Measurements from ENCODE around the gene SNX14. TPM values are rescaled to one million over a fixed set of nuclear protein-coding genes. Genes with fewer than 3 reads are reported as not detected.

SNX14 gene
- total RNA-seq, 1 donor from 2014 or later: 89.5 TPM

- H3K4me1 Mint-ChIP-seq (ENCODE audit: low read depth, unreplicated experiment): peaks cover 28% of the 10 kb centered on the region
- H3K4me2 ChIP-seq (ENCODE audit: low read length): no peak overlapping the region
- DNase-seq (ENCODE audit: low read depth) (no peak), FAIRE-seq (peak; percentile 5)
- no peak overlapping the region for H2AFZ ChIP-seq (ENCODE audit: low read depth, low read length)
- no peaks in the 10 kb centered on the region for H4K20me1 ChIP-seq (ENCODE audit: insufficient read depth, low read length)
- peaks cover 31% of the 10 kb centered on the region for H3K36me3 Mint-ChIP-seq (ENCODE audit: low read depth, unreplicated experiment)
- peaks cover 9% of the 10 kb centered on the region for H3K36me3 ChIP-seq (ENCODE audit: insufficient read depth, low read length)
- H3K4me3 Mint-ChIP-seq (ENCODE audit: unreplicated experiment): no peak overlapping the region
- no peaks in the 10 kb centered on the region for H3K27me3 ChIP-seq (ENCODE audit: insufficient read depth, low read length)
- no peaks in the 10 kb centered on the region for H3K27me3 Mint-ChIP-seq (ENCODE audit: low read depth, unreplicated experiment)
- H3K27ac Mint-ChIP-seq (ENCODE audit: unreplicated experiment): no peak overlapping the region
- H3K4me3 ChIP-seq (ENCODE audit: insufficient read depth, low read depth, low read length): no peak overlapping the region
- TF ChIP-seq CTCF (IDR thresholded peaks at IDR 0.05; ENCODE audit: insufficient read depth, low read depth, low read length) (no peak), EZH2 (IDR thresholded peaks at IDR 0.05; ENCODE audit: insufficient read depth, low read length) (no peak)
- H3K4me1 ChIP-seq (ENCODE audit: insufficient read depth, low read length): peaks cover 12% of the 10 kb centered on the region
- H3K79me2 ChIP-seq (ENCODE audit: insufficient read depth, low read length): no peaks in the 10 kb centered on the region
- peaks cover 6% of the 10 kb centered on the region for H3K9me3 Mint-ChIP-seq (ENCODE audit: unreplicated experiment)
- H3K9ac ChIP-seq (ENCODE audit: low read length): no peak overlapping the region
- no peak overlapping the region for H3K27ac ChIP-seq (ENCODE audit: low read depth, low read length)
- peaks cover 5% of the 10 kb centered on the region for H3K9me3 ChIP-seq (ENCODE audit: insufficient read depth, low read depth, low read length)
These were observed 100.3 kb downstream of the SNX14 start for GRCh38 chr6:85493389-85493788.

GRCh38 chr6:85490516-85491248 is 103.0 kb downstream of the SNX14 start:
- Histone ChIP-seq H3K79me2 (ENCODE audit: insufficient read depth, low read length) (no peaks in the 10 kb centered on the region), H3K27ac (ENCODE audit: low read depth, low read length) (no peak overlapping the region), H3K4me2 (ENCODE audit: low read length) (no peak overlapping the region), H3K9me3 (ENCODE audit: insufficient read depth, low read depth, low read length) (no peaks in the 10 kb centered on the region), H2AFZ (ENCODE audit: low read depth, low read length) (no peak overlapping the region), H3K4me1 (ENCODE audit: insufficient read depth, low read length) (peaks cover 12% of the 10 kb centered on the region), H3K4me3 (ENCODE audit: insufficient read depth, low read depth, low read length) (no peak overlapping the region), H3K27me3 (ENCODE audit: insufficient read depth, low read length) (no peaks in the 10 kb centered on the region), H3K9ac (ENCODE audit: low read length) (no peak overlapping the region), H3K36me3 (ENCODE audit: insufficient read depth, low read length) (peaks cover 9% of the 10 kb centered on the region), H4K20me1 (ENCODE audit: insufficient read depth, low read length) (no peaks in the 10 kb centered on the region)
- DNase-seq (ENCODE audit: low read depth) (peak; percentile 57), FAIRE-seq (no peak)
- peaks cover 12% of the 10 kb centered on the region for H3K36me3 Mint-ChIP-seq (ENCODE audit: low read depth, unreplicated experiment)
- H3K27me3 Mint-ChIP-seq (ENCODE audit: low read depth, unreplicated experiment): no peaks in the 10 kb centered on the region
- H3K4me3 Mint-ChIP-seq (ENCODE audit: unreplicated experiment): no peak overlapping the region
- H3K9me3 Mint-ChIP-seq (ENCODE audit: unreplicated experiment): peaks cover 1% of the 10 kb centered on the region
- H3K27ac Mint-ChIP-seq (ENCODE audit: unreplicated experiment): peak overlapping the region; percentile 36
- no peak for TF ChIP-seq EZH2 (IDR thresholded peaks at IDR 0.05; ENCODE audit: insufficient read depth, low read length)
- no peak for TF ChIP-seq CTCF (IDR thresholded peaks at IDR 0.05; ENCODE audit: insufficient read depth, low read depth, low read length)
- peaks cover 28% of the 10 kb centered on the region for H3K4me1 Mint-ChIP-seq (ENCODE audit: low read depth, unreplicated experiment)

- peaks cover 1% of the 10 kb centered on the region for H3K9me3 Mint-ChIP-seq (ENCODE audit: unreplicated experiment)
- Histone ChIP-seq H3K79me2 (ENCODE audit: insufficient read depth, low read length) (no peaks in the 10 kb centered on the region), H3K27ac (ENCODE audit: low read depth, low read length) (no peak overlapping the region), H2AFZ (ENCODE audit: low read depth, low read length) (no peak overlapping the region), H3K27me3 (ENCODE audit: insufficient read depth, low read length) (no peaks in the 10 kb centered on the region), H3K4me1 (ENCODE audit: insufficient read depth, low read length) (peaks cover 8% of the 10 kb centered on the region), H3K9me3 (ENCODE audit: insufficient read depth, low read depth, low read length) (no peaks in the 10 kb centered on the region), H3K4me2 (ENCODE audit: low read length) (no peak overlapping the region), H3K9ac (ENCODE audit: low read length) (no peak overlapping the region), H3K36me3 (ENCODE audit: insufficient read depth, low read length) (peaks cover 6% of the 10 kb centered on the region), H3K4me3 (ENCODE audit: insufficient read depth, low read depth, low read length) (no peak overlapping the region), H4K20me1 (ENCODE audit: insufficient read depth, low read length) (no peaks in the 10 kb centered on the region)
- no peak overlapping the region for H3K4me3 Mint-ChIP-seq (ENCODE audit: unreplicated experiment)
- H3K36me3 Mint-ChIP-seq (ENCODE audit: low read depth, unreplicated experiment): peaks cover 16% of the 10 kb centered on the region
- H3K27ac Mint-ChIP-seq (ENCODE audit: unreplicated experiment): no peak overlapping the region
- no peaks in the 10 kb centered on the region for H3K27me3 Mint-ChIP-seq (ENCODE audit: low read depth, unreplicated experiment)
- TF ChIP-seq EZH2 (IDR thresholded peaks at IDR 0.05; ENCODE audit: insufficient read depth, low read length) (no peak), CTCF (IDR thresholded peaks at IDR 0.05; ENCODE audit: insufficient read depth, low read depth, low read length) (no peak)
- no peak for FAIRE-seq
- peaks cover 14% of the 10 kb centered on the region for H3K4me1 Mint-ChIP-seq (ENCODE audit: low read depth, unreplicated experiment)
- no peak for DNase-seq (ENCODE audit: low read depth)
These were observed 108.7 kb downstream of the SNX14 start for GRCh38 chr6:85484948-85485347.

Data from astrocyte (in vitro differentiated cells and primary cell).